ENCODE data around the gene HDAC2. TPM values are rescaled to one million over a fixed set of nuclear protein-coding genes. Genes with fewer than 3 reads are reported as not detected.

HDAC2 gene
- total RNA-seq, 1 donor from 2014 or later, result 276 TPM

GRCh38 chr6:113954653-113955052 is 16.3 kb downstream of the HDAC2 start:
- no peaks in the 10 kb centered on the region for H3K9me3 Mint-ChIP-seq
- H3K36me3 Mint-ChIP-seq, result peaks cover 42% of the 10 kb centered on the region
- no peak for TF ChIP-seq CTCF (IDR thresholded peaks at IDR 0.05; ENCODE audit: unreplicated experiment)
- no peak overlapping the region for H3K4me3 Mint-ChIP-seq
- peaks cover 15% of the 10 kb centered on the region for H3K4me1 Mint-ChIP-seq
- DNase-seq (ENCODE audit: low spot score in 2 of 2, unreplicated experiment in 2 of 2), result no peak
- H3K27me3 Mint-ChIP-seq (ENCODE audit: low read depth), result no peaks in the 10 kb centered on the region
- peak overlapping the region; percentile 17 for H3K27ac Mint-ChIP-seq

- no peaks in the 10 kb centered on the region for H3K27me3 Mint-ChIP-seq (ENCODE audit: low read depth)
- H3K4me3 Mint-ChIP-seq, result no peak overlapping the region
- no peak for TF ChIP-seq CTCF (IDR thresholded peaks at IDR 0.05; ENCODE audit: unreplicated experiment)
- peaks cover 5% of the 10 kb centered on the region for H3K4me1 Mint-ChIP-seq
- H3K27ac Mint-ChIP-seq, result no peak overlapping the region
- H3K9me3 Mint-ChIP-seq, result no peaks in the 10 kb centered on the region
- H3K36me3 Mint-ChIP-seq, result peaks cover 45% of the 10 kb centered on the region
- DNase-seq (ENCODE audit: low spot score in 2 of 2, unreplicated experiment in 2 of 2), result no peak
Measured at GRCh38 chr6:113953346-113953745, 17.6 kb downstream of the HDAC2 start.

DNA sequence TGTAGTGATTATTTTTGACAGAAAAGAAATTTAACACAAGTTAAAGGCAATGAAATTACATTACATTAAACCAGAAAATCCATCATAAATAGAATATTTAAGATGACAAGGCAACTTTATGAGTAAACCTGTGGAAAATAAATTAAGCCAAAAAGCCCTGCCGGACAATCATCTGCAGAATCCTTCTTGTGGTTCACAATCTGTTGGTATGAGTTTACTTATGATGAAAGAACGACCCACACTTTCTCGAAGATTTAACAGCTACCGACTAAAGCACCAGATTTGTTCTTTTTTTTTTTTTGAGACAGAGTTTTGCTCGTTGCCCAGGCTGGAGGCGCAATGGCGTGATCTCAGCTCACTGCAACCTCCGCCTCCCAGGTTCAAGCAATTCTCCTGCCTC is 21.4 kb downstream of the HDAC2 start:
- no peak for TF ChIP-seq CTCF (IDR thresholded peaks at IDR 0.05; ENCODE audit: unreplicated experiment)
- no peaks in the 10 kb centered on the region for H3K9me3 Mint-ChIP-seq
- H3K36me3 Mint-ChIP-seq, result peaks cover 38% of the 10 kb centered on the region
- DNase-seq (ENCODE audit: low spot score in 2 of 2, unreplicated experiment in 2 of 2), result no peak
- no peaks in the 10 kb centered on the region for H3K27me3 Mint-ChIP-seq (ENCODE audit: low read depth)
- no peak overlapping the region for H3K27ac Mint-ChIP-seq
- H3K4me3 Mint-ChIP-seq, result no peak overlapping the region
- no peaks in the 10 kb centered on the region for H3K4me1 Mint-ChIP-seq

GRCh38 chr6:113944701-113945100 is 26.2 kb downstream of the HDAC2 start:
- TF ChIP-seq CTCF (IDR thresholded peaks at IDR 0.05; ENCODE audit: unreplicated experiment), result no peak
- Mint-ChIP-seq H3K9me3 (no peaks in the 10 kb centered on the region), H3K4me3 (no peak overlapping the region), H3K4me1 (no peaks in the 10 kb centered on the region), H3K27ac (no peak overlapping the region), H3K27me3 (ENCODE audit: low read depth) (no peaks in the 10 kb centered on the region), H3K36me3 (peaks cover 42% of the 10 kb centered on the region)
- no peak for DNase-seq (ENCODE audit: low spot score in 2 of 2, unreplicated experiment in 2 of 2)

DNA sequence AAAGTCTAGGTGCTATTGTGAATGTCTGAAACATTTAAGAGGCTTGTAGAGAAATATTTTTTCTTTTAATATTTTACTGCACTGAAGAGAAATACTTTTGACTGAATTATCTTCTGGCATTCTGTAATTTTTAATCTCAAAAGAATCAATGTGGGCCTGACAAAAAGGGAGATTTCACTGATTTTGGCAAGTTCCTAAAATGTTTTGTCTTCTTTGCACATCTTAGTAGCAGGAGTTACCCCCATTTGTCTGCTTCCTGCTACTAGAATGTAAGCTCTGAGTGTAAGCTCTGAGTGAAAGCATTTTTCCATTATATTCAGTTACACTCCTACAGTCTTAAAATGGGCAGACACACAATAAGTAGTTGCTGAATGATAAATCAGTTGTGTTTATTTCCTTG is 31.1 kb downstream of the HDAC2 start:
- Mint-ChIP-seq H3K27me3 (ENCODE audit: low read depth) (no peaks in the 10 kb centered on the region), H3K9me3 (no peaks in the 10 kb centered on the region), H3K36me3 (peaks cover 38% of the 10 kb centered on the region), H3K4me3 (no peak overlapping the region), H3K27ac (no peak overlapping the region), H3K4me1 (no peaks in the 10 kb centered on the region)
- no peak for DNase-seq (ENCODE audit: low spot score in 2 of 2, unreplicated experiment in 2 of 2)
- no peak for TF ChIP-seq CTCF (IDR thresholded peaks at IDR 0.05; ENCODE audit: unreplicated experiment)
